H1 (cell line): ENCODE measurements around the gene ZNF609.
"Not testable (repeated sequence)": the region's sequence is repeated elsewhere in the genome, so short reads cannot be mapped to it uniquely, and the experiment has no call there.

Experiments
- BCL11A ChIP-seq, 2 experiments: IDR thresholded peaks; one replicate each; pipeline ENCODE4 v1.6.1; 2011; ENCODE audit warnings: low read depth in 2 of 2, low read length in 2 of 2, mild to moderate bottlenecking in 2 of 2
- CHD1 ChIP-seq: IDR thresholded peaks from 2 replicates; pipeline ENCODE4 v1.6.1; 2012; ENCODE audit warnings: low read depth, low read length, improper control_type of control experiment
- EP300 ChIP-seq, 2 experiments: IDR thresholded peaks; 1 replicate in 1 of 2; 2 replicates in 1 of 2; pipeline ENCODE4 v1.6.1; 2011 to 2012; ENCODE audit warnings: low read depth in 2 of 2, low read length in 2 of 2, mild to moderate bottlenecking in 2 of 2, borderline replicate concordance in 1 of 2, inconsistent platforms in 1 of 2, moderate library complexity in 1 of 2
- NRF1 ChIP-seq: IDR thresholded peaks from 2 replicates; pipeline ENCODE4 v1.6.1; 2011; ENCODE audit warnings: mild to moderate bottlenecking, low read depth, low read length, improper control_type of control experiment
- POLR2A ChIP-seq, 2 experiments: IDR thresholded peaks; 1 replicate in 1 of 2; 2 replicates in 1 of 2; pipeline ENCODE4 v1.6.1; 2011; ENCODE audit warnings: low read depth in 2 of 2, low read length in 2 of 2, mild to moderate bottlenecking in 2 of 2; ENCODE audit errors: control extremely low read depth in 1 of 2
- TBP ChIP-seq: IDR thresholded peaks from 2 replicates; pipeline ENCODE4 v1.6.1; 2011; ENCODE audit warnings: low read depth, low read length, improper control_type of control experiment
- TF ChIP-seq, protein P1 (sequence below), 3 experiments: IDR thresholded peaks; 1 replicate in 2 of 3; 2 replicates in 1 of 3; pipeline versions ENCODE4 v1.5.1 to v1.6.1; 2011; ENCODE audit warnings: low read length in 3 of 3, mild to moderate bottlenecking in 3 of 3, inconsistent platforms in 2 of 3, low read depth in 1 of 3, moderate library complexity in 1 of 3; ENCODE audit not compliant: insufficient read depth in 1 of 3; ENCODE audit errors: control extremely low read depth in 1 of 3

GRCh38 chr15:64495968-64496367 is 35.6 kb downstream of the ZNF609 start:
- TF ChIP-seq EP300 (IDR thresholded peaks at IDR 0.05; ENCODE audit: borderline replicate concordance in 1 of 2, low read depth in 2 of 2, low read length in 2 of 2); NRF1; POLR2A (IDR thresholded peaks at IDR 0.05; ENCODE audit: control extremely low read depth in 1 of 2, low read depth in 2 of 2, low read length in 2 of 2); BCL11A (IDR thresholded peaks at IDR 0.05; ENCODE audit: low read depth in 2 of 2, low read length in 2 of 2); CHD1; TBP: not testable (repeated sequence)
- TF ChIP-seq, protein P1, sequence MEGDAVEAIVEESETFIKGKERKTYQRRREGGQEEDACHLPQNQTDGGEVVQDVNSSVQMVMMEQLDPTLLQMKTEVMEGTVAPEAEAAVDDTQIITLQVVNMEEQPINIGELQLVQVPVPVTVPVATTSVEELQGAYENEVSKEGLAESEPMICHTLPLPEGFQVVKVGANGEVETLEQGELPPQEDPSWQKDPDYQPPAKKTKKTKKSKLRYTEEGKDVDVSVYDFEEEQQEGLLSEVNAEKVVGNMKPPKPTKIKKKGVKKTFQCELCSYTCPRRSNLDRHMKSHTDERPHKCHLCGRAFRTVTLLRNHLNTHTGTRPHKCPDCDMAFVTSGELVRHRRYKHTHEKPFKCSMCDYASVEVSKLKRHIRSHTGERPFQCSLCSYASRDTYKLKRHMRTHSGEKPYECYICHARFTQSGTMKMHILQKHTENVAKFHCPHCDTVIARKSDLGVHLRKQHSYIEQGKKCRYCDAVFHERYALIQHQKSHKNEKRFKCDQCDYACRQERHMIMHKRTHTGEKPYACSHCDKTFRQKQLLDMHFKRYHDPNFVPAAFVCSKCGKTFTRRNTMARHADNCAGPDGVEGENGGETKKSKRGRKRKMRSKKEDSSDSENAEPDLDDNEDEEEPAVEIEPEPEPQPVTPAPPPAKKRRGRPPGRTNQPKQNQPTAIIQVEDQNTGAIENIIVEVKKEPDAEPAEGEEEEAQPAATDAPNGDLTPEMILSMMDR (IDR thresholded peaks at IDR 0.05; ENCODE audit: control extremely low read depth in 1 of 3, insufficient read depth in 1 of 3, low read depth in 1 of 3, low read length in 3 of 3) = not testable (repeated sequence)
